Thoracic aorta (tissue), 2 donors: ENCODE results near the gene CEACAM1. TPM values are rescaled to one million over a fixed set of nuclear protein-coding genes. Genes with fewer than 3 reads are reported as not detected.
"Not testable (repeated sequence)": the region's sequence is repeated elsewhere in the genome, so short reads cannot be mapped to it uniquely, and the experiment has no call there.

ENCODE experiments used
- ATAC-seq: fragments of 150-250 bp; one replicate; pipeline ENCODE4 v1.8.0; 2017; ENCODE audit warnings: low read depth; ENCODE audit not compliant: insufficient number of reproducible peaks, low FRiP score
- DNase-seq: peaks from one replicate; pipeline ENCODE4 v3.0.0-alpha.2; 2020; ENCODE audit warnings: low spot score
- H3K27ac ChIP-seq, 2 donors: fragments of 200-600 bp; sonication (generic); 1 replicate in 1 of 2; 2 replicates in 1 of 2; pipeline ENCODE4 v1.5.1; 2016; ENCODE audit warnings: mild to moderate bottlenecking in 2 of 2, moderate library complexity in 2 of 2
- H3K27me3 ChIP-seq: fragments of 200-600 bp; sonication (generic); replicated peaks from 2 replicates; pipeline ENCODE4 v1.6.0; 2016; ENCODE audit warnings: mild to moderate bottlenecking; ENCODE audit not compliant: insufficient read depth
- H3K36me3 ChIP-seq: fragments of 200-600 bp; sonication (generic); one replicate; pipeline ENCODE4 v1.5.1; 2016
- H3K4me1 ChIP-seq, 2 donors: fragments of 200-600 bp; sonication (generic); 1 replicate in 1 of 2; 2 replicates in 1 of 2; pipeline versions ENCODE4 v1.5.1 to v1.6.0; 2016; ENCODE audit warnings: low read depth in 2 of 2, mild to moderate bottlenecking in 1 of 2; ENCODE audit not compliant: control insufficient read depth in 1 of 2
- H3K4me3 ChIP-seq: fragments of 200-600 bp; sonication (generic); 2 replicates; pipeline ENCODE4 v1.5.1; 2016; ENCODE audit warnings: mild to moderate bottlenecking
- H3K9me3 ChIP-seq: fragments of 200-600 bp; sonication (generic); 2 replicates; pipeline ENCODE4 v1.5.1; 2016
- CTCF ChIP-seq: fragments of 200-600 bp; sonication (generic); IDR thresholded peaks from one replicate; pipeline ENCODE4 v1.5.1; 2019; ENCODE audit warnings: antibody characterized with exemption
- total RNA-seq, 2 donors: library from RNA; depleted of rRNA; stranded (reverse); fragments of >200 nt; gene quantifications; one replicate each; pipeline versions ENCODE4 v1.1.0 to v1.2.3, GENCODE V29; 2016

CEACAM1 gene
- total RNA-seq, 2 donors from 2014 or later, result 2.2 to 4.6 TPM

- H3K4me1 ChIP-seq, result no peaks in the 10 kb centered on the region
- no peak overlapping the region for H3K4me3 ChIP-seq
- no peak for TF ChIP-seq CTCF
- ATAC-seq (no peak), DNase-seq (no peak)
- H3K27ac ChIP-seq, result no peak overlapping the region
- no peaks in the 10 kb centered on the region for H3K27me3 ChIP-seq
- H3K36me3 ChIP-seq, result no peaks in the 10 kb centered on the region
- H3K9me3 ChIP-seq, result no peaks in the 10 kb centered on the region
These were observed 16.9 kb downstream of the CEACAM1 start for GRCh38 chr19:42511340-42511739.

- H3K27me3 ChIP-seq, result no peaks in the 10 kb centered on the region
- no peaks in the 10 kb centered on the region for H3K4me1 ChIP-seq
- H3K36me3 ChIP-seq, result no peaks in the 10 kb centered on the region
- ATAC-seq, result no peak
- H3K27ac ChIP-seq, result no peak overlapping the region
- DNase-seq, result no peak
- no peaks in the 10 kb centered on the region for H3K9me3 ChIP-seq
- no peak overlapping the region for H3K4me3 ChIP-seq
- TF ChIP-seq CTCF, result no peak
These were observed 19.3 kb downstream of the CEACAM1 start for GRCh38 chr19:42508892-42509444.

- Histone ChIP-seq H3K9me3 (no peaks in the 10 kb centered on the region), H3K27me3 (no peaks in the 10 kb centered on the region), H3K36me3 (no peaks in the 10 kb centered on the region), H3K27ac (no peak overlapping the region), H3K4me1 (no peaks in the 10 kb centered on the region), H3K4me3 (no peak overlapping the region)
- ATAC-seq (no peak), DNase-seq (no peak)
- TF ChIP-seq CTCF, result no peak
These were observed 23.2 kb downstream of the CEACAM1 start for GRCh38 chr19:42505066-42505465.

- ATAC-seq, result no peak
- Histone ChIP-seq H3K27me3 (no peaks in the 10 kb centered on the region), H3K4me1 (no peaks in the 10 kb centered on the region), H3K36me3 (no peaks in the 10 kb centered on the region), H3K9me3 (no peaks in the 10 kb centered on the region), H3K27ac (no peak overlapping the region), H3K4me3 (no peak overlapping the region)
- TF ChIP-seq CTCF, result no peak
- no peak for DNase-seq
These were observed 26.5 kb downstream of the CEACAM1 start for GRCh38 chr19:42501733-42502132.

GRCh38 chr19:42501243-42501642 is 27.0 kb downstream of the CEACAM1 start:
- not testable (repeated sequence) for DNase-seq, H3K27ac ChIP-seq, ATAC-seq, H3K27me3 ChIP-seq, H3K4me3 ChIP-seq, H3K4me1 ChIP-seq, H3K36me3 ChIP-seq, H3K9me3 ChIP-seq

GRCh38 chr19:42498169-42498757 is 30.0 kb downstream of the CEACAM1 start:
- DNase-seq (no peak), ATAC-seq (no peak)
- H3K27ac ChIP-seq, result no peak overlapping the region
- H3K4me3 ChIP-seq, result no peak overlapping the region
- no peaks in the 10 kb centered on the region for H3K27me3 ChIP-seq
- TF ChIP-seq CTCF, result no peak
- no peaks in the 10 kb centered on the region for H3K4me1 ChIP-seq
- H3K9me3 ChIP-seq, result no peaks in the 10 kb centered on the region
- no peaks in the 10 kb centered on the region for H3K36me3 ChIP-seq
